HG02885 (cell line): ENCODE results near the gene KCNK3.
"Not testable (repeated sequence)": the region's sequence is repeated elsewhere in the genome, so short reads cannot be mapped to it uniquely, and the experiment has no call there.

ENCODE experiments used
- ATAC-seq: cut with Tn5 transposase; IDR thresholded peaks from one replicate; pipeline ENCODE4 v1.9.1; 2021; ENCODE audit warnings: mild to moderate bottlenecking; ENCODE audit not compliant: unreplicated experiment, poor library complexity

Gene KCNK3

DNA sequence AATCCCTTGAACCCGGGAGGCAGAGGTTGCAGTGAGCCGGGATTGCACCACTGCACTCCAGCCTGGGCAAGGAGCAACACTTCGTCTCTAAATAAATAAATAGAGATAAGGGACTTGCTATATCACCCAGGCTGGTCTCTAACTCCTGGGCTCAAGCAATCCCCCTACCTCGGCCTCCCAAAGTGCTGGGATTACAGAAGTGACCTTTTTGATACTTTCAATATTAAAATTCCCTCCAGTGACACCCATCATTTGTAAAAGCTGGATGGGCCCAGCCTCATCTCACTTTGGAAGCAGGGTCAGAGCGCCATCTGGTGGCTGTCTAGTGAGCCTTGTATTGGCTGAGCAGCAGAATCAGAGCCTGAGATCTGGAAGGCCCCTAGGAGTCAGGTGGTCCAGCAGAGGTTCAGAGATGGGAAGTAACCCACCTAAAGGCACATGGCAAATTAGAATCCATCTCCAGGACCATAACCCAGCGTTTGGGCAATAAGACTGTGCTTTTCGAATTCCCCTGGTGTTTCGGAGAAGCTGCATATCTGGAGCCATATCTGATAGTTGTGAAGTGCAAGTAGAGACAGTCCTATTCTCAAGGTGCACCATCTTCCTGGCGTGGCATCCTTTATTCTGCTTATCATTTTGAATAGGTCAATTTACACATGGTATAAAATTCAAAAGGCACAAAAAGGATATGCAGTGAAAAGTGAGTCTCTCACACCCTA, 53.2 kb downstream of the KCNK3 start:
- ATAC-seq, result no peak

DNA sequence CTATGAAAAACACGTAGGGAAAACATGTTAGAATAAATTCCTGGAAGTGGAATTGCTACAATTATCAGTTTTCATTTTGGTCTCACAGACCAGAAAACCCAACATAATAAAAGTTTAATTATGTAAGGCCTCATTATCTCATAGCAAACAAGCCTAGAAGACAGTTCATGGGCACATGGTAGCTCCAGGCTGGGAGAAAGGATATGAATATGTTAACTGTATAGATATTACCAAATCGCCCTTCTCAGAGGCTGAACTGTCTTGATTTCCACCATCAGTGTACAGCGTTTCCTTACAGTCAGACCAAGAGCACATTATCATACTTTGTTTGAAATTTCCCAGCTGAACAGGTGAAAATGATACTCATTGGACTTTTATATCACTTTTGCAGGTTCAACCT, 54.4 kb downstream of the KCNK3 start:
- ATAC-seq, result no peak

DNA sequence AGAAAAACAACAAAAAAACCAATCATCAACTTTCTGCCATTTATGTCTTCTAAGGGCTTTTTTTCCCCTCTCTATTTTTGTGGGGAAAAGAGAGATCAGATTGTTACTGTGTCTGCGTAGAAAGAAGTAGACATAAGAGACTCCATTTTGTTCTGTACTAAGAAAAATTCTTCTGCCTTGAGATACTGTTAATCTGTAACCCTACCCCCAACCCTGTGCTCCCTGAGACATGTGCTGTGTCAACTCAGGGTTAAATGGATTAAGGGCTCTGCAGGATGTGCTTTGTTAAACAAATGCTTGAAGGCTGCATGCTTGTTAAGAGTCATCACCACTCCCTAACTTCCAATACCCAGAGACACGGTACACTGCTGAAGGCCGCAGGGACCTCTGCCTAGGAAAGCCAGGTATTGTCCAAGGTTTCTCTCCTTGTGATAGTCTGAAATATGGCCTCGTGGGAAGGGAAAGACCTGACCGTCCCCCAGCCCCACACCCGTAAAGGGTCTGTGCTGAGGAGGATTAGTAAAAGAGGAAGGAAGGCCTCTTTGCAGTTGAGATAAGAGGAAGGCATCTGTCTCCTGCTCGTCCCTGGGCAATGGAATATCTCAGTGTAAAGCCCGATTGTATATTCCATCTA, 57.4 kb downstream of the KCNK3 start:
- not testable (repeated sequence) for ATAC-seq

DNA sequence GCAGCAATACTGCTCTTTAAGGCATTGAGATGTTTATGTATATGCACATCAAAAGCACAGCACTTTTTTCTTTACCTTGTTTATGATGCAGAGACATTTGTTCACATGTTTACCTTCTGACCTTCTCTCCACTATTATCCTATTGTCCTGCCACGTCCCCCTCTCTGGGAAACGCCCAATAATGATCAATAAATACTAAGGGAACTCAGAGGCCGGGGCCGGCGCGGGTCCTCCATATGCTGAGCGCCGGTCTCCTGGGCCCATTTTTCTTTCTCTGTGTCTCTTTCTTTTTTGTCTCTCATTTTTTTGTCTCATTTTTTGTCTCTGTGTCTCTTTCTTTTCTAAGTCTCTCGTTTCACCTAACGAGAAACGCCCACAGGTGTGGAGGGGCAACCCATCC, 57.9 kb downstream of the KCNK3 start:
- not testable (repeated sequence) for ATAC-seq

DNA sequence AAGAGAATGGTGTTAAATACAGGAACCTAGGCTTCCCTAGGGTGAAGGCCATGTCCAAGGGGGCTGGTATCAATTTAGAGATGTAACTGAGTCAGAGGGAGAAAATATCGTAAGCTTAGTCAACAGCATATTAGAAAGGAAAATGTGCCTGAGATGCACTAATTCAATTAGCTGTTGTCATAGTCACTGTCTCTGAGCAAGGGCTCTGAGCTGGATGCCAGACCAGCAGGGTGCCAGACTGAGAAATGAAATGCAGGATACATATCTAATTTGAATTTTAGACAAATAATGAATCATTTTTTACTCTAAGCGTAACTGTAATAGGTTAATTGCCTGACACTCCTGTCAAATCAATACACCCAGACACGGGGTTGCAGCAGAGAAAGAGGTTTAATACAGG, 60.1 kb downstream of the KCNK3 start:
- ATAC-seq, result no peak

DNA sequence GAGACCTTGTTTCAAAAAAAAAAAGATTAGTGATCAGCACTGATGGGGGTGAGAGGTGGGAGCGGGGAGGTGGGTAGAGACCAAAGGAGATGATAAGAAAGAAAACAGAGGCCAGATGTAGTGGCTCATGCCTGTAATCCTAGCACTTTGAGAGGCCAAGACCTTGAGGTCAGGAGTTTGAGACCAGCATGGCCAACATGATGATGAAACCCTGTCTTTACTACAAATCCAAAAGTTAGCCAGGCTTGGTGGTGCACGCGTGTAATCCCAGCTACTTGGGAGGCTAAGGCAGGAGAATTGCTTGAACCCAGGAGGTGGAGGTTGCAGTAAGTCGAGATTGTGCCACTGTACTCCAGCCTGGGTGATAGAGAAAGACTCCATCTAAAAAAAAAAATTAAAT, 62.0 kb downstream of the KCNK3 start:
- no peak for ATAC-seq

DNA sequence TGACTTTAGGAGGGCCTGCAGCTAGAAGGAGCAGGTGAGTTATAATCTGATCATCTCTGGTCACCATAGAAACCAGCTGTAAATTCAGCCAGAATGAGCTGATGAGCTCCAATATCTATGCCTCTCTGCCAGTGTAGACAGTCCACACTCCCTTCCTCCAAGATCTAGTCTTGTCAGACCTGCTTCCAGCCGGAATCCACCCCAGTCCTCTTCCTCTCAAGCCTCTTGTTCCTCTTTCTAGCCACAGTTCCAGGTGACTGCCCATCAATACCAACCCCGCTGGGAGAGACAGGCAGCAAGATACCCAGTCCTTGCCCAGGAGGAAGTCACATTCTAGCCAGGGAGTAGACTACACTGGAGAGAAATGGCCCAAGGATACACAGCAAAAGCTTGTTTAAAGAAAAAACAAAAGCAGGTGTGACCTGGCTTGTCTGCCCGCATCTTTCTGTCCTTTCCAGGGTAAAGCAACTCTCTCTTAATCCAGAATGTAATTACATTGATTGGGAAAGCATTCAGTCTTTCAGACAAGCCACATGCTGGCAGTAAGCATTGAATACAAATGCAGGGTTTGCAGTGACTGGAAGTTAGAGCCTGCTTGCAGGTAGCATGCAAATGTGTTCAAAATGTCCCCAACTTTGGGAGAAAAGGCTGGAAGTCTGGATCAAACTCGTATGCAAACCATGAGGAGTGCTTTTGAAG, 62.6 kb downstream of the KCNK3 start:
- ATAC-seq, result no peak

DNA sequence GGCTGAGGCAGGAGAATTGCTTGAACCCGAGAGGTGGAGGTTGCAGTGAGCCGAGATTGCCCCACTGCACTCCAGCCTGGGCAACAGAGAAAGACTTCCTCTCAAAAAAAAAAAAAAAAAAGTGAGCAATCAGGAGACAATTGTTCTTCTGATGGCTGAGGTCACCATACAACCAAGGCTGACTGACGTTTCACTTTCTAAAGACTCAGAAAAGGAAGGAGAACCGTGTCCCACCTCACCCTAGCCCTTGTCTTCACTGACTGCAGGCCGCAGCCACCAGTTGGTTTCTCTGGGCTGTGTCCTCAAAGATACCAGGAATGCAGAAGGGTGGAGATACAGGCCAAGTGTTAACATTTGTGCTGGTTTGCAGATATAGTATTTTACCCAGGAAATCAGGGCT, 63.8 kb downstream of the KCNK3 start:
- no peak for ATAC-seq

DNA sequence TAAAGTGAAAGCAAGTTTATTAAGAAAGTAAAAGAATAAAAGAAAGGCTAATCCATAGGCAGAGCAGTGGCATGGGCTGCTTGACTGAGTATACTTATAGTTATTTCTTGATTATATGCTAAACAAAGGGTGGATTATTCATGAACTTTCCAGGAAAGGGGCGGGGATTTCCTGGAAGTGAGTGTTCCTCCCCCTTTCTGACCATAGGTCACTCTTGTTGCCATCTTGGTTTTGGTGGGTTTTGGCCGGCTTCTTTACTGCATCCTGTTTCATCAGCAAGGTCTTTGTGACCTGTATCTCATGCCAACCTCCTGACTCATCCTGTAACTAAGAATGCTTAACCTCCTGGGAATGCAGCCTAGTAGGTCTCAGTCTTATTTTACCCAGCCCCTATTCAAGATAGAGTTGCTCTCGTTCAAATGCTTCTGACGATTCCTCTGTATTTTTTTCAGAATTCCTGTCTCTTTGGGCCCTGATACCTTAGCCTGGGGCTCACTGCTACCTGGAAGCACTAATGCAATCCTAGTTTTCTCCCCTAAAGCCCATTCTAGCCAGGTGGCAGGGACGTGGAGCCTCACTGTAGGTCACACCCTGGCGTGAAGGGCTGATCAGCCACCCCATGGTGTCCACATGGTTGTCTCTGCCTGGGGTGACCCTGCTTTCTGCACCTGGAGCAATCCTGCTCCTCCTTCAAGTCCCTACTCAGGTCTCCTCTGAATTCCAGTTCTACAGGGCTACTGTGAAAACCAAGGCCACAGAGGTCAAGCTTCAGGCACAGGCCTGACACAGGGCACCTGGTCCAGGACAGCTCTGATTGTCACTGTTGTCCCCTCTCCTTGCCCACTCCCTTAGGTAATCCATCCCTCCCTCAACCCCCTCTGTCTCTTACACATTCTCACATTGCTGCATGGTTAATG, 65.6 kb downstream of the KCNK3 start:
- no peak for ATAC-seq

DNA sequence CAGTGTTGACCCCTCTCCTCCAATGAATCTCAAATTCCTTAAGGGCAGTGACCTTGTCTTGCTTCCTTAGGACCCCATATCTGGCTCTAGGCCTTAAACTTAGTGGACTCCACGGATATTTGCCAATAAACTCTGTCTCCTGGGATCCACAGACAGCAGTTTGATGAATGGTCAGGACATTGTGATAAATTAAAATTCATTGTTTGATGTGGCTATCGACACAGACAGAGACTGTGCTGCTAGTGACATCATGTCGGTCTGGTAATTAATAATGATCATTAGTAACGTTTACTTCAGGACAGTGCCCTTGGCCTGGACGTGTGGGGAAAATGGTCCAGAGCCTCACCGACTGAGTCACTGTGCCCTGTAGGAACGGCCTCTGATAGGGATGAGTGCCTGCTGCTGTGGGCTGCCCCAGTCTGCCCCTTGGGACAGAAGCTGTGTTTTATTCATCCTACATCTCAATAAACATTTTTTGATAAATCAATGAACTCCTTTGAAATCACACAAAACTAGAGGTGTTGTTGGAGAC, 66.3 kb downstream of the KCNK3 start:
- ATAC-seq, result no peak

DNA sequence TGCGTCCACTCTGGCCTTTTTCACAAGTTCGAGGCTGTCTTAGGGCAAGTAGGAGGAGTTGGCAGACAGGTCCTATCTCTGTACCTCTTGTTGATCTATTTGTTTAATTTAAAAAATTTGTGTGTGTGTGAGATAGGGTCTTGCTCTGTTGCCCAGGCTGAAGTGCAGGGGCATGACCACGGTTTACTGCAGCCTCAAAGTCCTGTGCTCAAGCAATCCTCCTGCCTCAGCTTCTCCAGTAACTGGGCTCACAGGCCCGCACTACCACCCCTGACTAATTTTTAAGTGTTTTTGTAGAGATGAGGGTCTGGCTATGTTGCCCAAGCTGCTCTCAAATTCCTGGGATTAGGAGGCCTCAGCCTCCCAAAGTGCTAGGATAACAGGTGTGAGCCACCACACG, 67.3 kb downstream of the KCNK3 start:
- ATAC-seq, result no peak

DNA sequence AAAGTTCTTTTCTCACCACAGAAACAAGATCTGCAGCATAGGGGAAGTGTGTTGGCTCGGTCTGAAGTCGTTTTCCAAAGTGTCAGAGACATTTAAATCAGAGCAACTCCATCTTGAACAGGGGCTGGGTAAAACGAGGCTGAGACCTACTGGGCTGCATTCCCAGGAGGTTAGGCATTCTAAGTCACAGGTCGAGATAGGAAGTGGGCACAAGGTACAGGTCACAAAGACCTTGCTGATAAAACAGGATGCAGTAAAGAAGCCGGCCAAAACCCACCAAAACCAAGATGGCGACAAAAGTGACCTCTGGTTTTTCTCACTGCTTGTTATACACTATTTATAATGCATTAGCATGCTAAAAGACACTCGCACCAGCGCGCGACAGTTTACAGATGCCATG, 68.5 kb downstream of the KCNK3 start:
- not testable (repeated sequence) for ATAC-seq

DNA sequence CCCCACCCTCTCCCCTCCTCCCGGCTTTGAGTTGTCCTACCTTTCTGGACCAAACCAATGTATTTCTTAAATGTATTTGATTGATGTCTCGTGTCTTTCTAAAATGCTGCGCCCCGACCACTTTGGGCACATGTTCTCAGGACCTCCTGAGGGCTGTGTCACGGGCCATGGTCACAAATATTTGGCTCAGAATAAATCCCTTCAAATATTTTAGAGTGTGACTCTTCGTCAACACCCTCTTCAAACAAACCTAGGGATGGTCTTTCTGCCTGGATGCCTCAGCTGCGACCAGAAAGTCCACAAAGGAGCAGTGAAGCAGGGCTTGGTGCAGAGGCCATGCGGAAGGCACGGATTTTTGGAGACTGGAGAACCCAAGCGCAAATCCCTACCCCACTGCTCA, 70.5 kb downstream of the KCNK3 start:
- ATAC-seq, result no peak

DNA sequence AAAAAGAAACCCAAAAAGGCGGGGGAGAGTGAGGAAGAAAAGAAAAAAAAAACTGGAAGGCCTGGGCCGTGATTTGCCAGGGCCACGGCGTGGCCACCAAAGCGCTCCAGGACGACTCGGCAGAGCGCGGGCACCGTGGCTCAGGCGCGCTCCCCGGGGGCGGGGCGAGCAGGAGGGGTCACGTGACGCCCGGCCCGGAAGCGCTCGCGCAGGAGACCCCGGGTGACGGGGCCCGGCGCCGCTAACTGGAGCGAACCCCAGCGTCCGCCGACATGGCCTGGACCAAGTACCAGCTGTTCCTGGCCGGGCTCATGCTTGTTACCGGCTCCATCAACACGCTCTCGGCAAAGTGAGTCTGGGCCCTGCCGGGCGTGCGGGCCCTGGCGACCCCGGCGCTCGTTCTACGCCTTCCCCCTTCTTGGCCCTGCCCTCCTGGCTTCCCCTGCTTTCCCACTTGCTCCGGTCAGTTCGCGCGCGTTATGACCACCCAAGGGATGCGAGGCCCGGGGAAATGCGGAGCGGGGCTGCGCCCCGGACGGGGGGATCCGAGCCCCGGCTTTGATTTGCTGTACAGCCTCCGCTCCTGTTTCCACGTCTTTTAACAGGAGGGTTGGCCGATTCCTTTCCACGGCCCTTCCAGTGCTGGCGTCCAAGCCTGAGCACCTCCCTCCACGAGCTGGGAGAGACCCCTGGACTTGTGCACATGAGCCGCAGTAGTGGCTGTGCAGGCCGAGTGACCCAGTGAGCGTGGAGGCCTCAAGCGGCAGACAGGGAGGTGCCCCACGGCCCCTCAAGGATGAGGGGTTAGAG, 71.8 kb downstream of the KCNK3 start, which contains the start of gene SLC35F6:
TSS of gene SLC35F6 (plus strand) at position 207 of the 810 bp plus-strand sequence. CDS start at position 273, 66 bp downstream.
- peak; percentile 92 for ATAC-seq

DNA sequence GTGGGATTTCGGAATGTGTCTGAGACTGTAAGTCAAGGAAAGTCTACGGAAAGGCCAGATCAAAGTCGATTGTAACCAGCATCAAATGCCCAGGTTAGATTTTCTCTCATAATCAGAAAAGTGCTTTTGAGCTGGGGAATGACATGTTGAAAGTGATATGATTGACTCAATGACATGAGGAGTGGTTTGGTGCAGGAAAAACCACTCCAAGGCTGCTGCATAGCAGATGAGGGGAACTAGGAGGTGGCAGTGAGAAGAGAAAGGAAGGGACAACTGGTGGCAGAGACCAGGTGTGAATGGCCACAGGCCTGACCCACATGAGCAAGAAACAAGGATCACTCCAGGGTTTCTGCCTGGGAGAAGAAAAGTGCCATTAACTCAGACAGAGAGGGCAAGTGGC, 72.4 kb downstream of the KCNK3 start:
- no peak for ATAC-seq

DNA sequence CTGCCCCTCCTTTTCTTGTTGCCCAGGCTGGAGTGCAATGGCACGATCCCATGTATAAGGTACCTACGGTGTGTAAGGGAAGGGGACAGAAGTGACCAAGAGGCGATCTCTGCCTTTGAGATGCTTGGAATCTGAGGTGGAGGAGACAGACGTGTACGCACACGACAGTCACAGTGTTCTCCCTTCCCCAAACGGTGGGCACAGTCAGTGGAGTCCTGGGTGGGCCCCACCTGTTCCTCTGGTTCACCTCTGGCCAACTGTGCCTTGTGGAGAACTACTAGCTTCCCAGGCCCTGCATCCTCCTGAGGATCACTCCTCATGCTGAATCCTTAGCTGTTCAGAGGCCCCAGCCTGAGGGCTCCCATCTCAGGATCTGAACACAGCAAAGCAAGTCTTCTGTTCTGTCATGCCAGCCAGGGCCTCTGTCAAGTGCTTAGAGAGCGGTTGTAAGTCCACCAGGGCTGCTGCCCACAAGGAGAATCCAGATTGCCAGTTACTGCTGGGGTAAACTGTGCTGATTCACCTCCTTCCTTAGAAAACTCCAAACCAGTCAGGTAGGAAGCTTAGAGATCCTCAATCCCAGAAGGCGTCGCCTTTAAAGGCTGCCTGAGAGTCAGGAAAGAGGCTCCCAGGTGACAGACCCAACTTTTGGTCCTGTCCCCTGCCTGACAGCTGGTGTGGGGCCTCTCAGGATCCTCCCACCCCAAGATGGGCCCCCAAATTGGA, 73.1 kb downstream of the KCNK3 start:
- no peak for ATAC-seq

DNA sequence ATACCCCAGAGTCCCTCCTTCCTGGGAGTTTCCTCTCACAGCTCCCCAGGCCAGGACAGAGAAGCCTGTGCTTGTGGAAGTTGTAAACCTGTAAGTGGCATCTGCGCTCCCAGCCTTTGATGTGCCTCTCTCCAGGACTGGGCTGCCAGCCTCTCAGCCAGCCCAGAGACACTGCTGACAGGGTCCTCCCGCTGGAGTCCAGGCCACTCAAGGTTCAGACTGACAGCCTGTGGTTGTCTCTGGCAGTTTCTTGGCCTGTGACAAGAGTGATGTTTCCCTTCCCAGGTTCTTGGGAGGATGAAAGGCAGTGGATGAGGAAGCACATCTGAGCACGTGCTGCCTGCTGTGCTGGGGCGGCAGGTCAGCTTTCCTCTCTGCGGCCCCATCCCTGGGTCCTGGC, 74.6 kb downstream of the KCNK3 start:
- no peak for ATAC-seq

DNA sequence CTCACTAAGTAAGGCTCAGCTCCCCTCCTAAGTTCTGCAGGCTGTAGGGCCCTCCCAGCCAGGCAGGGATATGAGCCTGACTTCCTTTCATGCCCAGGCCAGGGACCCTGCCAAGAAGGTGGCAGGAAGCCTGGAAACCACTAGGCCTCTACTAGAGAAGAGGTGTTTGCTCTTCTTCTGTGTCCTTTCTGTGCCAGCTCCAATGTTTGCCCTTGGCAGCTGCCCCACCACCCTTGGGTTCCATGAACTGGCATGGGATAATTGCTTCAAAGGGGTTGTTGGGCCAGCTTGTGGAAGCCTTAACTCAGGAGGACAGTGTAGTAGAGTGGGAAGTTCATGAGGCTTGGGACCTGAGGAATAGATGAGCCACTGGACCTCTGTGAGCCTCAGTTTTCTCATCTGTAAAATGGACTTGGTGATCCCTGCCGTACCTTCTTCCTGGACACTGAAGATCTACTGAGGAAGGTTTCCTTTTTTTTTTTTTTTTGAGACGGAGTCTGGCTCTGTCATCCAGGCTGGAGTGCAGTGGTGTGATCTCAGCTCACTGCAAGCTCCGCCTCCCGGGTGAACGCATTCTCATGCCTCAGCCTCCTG, 75.5 kb downstream of the KCNK3 start:
- no peak for ATAC-seq

DNA sequence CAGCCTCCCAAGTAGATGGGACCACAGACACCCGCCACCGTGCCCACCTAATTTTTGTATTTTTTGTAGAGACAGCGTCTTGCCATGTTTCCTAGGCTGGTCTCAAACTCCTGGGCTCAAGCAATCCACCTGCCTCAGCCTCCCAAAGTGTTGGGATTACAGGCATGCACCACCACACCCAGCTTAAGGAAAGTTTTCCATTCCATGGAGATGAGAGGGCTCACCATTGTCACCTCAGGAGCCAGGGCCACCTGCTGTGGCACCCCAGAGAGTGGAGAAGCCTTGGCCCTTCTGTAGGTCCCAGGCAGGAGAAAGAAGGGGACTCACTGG, 76.2 kb downstream of the KCNK3 start:
- ATAC-seq, result no peak
